ENCODE measurements around the gene RASGRF1. TPM values are rescaled to one million over a fixed set of nuclear protein-coding genes. Genes with fewer than 3 reads are reported as not detected.
A peak's percentile ranks its signal among the peaks of the same experiment; 100 is the strongest.

The RASGRF1 gene
- total and polyA plus RNA-seq, 7 donors = 0.14 to 1.2 (median 0.58) TPM; not detected in 1

DNA sequence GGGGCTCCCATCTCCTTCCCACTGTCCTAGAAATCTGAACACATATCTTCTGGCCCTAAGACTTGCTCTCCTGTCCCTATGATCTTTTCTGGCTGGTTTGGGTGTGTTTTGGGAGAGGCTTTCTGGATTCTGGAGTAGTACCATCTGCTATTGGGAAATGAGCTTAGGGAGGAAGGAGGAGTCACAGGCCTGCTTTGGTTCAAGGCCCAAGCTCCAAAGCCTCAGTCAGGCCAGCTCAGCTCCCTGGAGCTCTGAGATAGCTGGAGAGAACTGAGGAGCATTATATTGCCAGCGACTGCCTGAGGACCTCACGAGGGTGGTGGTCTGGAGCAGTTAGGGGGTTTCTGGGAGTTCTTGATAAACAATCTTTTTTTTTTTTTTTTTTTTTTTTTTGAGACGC lies 18.7 kb downstream of the RASGRF1 start:
- Histone ChIP-seq H3K27ac (no peak overlapping the region), H3K27me3 (no peaks in the 10 kb centered on the region), H3K4me1 (peaks cover 0 to 20% (median 13%) of the 10 kb centered on the region in 4 donors), H3K4me3 (no peak overlapping the region), H3K36me3 (no peaks in the 10 kb centered on the region), H3K9me3 (no peaks in the 10 kb centered on the region)
- intact Hi-C loops (cut with DNase I) = no loop called here
- peak in 2 of 4 donors; percentile 10 to 25 for TF ChIP-seq POLR2AphosphoS5 (IDR thresholded peaks at IDR 0.05)
- TF ChIP-seq, protein P1, sequence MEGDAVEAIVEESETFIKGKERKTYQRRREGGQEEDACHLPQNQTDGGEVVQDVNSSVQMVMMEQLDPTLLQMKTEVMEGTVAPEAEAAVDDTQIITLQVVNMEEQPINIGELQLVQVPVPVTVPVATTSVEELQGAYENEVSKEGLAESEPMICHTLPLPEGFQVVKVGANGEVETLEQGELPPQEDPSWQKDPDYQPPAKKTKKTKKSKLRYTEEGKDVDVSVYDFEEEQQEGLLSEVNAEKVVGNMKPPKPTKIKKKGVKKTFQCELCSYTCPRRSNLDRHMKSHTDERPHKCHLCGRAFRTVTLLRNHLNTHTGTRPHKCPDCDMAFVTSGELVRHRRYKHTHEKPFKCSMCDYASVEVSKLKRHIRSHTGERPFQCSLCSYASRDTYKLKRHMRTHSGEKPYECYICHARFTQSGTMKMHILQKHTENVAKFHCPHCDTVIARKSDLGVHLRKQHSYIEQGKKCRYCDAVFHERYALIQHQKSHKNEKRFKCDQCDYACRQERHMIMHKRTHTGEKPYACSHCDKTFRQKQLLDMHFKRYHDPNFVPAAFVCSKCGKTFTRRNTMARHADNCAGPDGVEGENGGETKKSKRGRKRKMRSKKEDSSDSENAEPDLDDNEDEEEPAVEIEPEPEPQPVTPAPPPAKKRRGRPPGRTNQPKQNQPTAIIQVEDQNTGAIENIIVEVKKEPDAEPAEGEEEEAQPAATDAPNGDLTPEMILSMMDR (IDR thresholded peaks at IDR 0.05) = no peak
- 82 to 85% methylated on average over 3 of the region's 3 CpGs for WGBS, 2 donors
- peak; percentile 73 for DNase-seq

DNA sequence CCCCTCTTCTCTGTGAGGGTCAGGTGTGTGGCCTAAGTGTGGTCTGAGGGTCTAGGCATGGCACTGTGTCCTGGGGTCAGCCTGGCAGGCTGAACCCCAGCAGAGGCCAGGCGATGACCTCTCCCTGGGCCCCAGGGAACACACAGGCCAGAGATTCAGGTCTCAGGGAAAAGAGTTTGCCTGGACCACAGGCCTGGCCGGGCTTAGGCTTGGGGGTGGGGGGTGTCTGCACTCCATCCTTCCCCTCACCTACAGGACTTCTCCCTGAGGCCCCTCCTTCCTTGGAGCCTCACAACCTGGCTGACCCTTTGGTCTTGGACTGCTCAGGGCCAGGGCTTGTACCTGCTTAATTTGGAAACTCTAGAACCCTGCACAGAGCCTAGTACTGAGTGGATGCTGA lies 21.8 kb downstream of the RASGRF1 start:
- peak overlapping the region in 1 of 4 donors; percentile 88 for H3K27ac ChIP-seq
- H3K4me1 ChIP-seq = peaks cover 0 to 41% (median 27%) of the 10 kb centered on the region in 4 donors
- H3K9me3 ChIP-seq = no peaks in the 10 kb centered on the region
- no peak for TF ChIP-seq POLR2A (IDR thresholded peaks at IDR 0.05)
- TF ChIP-seq, protein P1 (IDR thresholded peaks at IDR 0.05) = no peak
- no peak for TF ChIP-seq EP300 (IDR thresholded peaks at IDR 0.05)
- TF ChIP-seq POLR2AphosphoS5 (IDR thresholded peaks at IDR 0.05) = no peak
- no peaks in the 10 kb centered on the region for H3K36me3 ChIP-seq
- no peaks in the 10 kb centered on the region for H3K27me3 ChIP-seq
- WGBS, 2 donors = 84 to 85% methylated on average over 2 of the region's 2 CpGs
- DNase-seq = no peak
- H3K4me3 ChIP-seq = no peak overlapping the region
- intact Hi-C loops (cut with DNase I) = loop anchor here (5.0 kb wide), 1 partner anchor 151 kb away; no protein-coding TSS in a partner anchor

DNA sequence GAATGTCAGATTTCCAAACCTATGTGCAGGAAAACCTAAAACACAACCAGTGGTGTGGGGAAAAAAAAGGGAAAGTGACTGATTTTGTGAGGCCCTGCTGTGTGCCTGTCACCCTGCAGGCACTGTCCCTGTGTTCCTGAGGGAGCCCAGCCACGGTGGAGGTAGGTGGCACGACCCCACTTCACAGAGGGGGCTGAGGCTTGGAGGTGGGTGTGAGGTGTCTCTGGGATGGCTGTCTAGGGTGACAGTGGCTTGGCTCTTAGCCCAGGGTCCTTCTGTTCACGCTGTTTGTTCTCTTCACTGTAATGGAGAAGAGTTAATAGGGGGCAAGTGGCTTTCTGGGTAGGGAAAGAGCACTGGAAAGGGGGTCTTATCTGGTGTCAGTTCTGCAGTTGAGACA lies 22.6 kb downstream of the RASGRF1 start:
- TF ChIP-seq, protein P1 (IDR thresholded peaks at IDR 0.05) = no peak
- TF ChIP-seq POLR2A (IDR thresholded peaks at IDR 0.05) (no peak), POLR2AphosphoS5 (IDR thresholded peaks at IDR 0.05) (no peak), EP300 (IDR thresholded peaks at IDR 0.05) (no peak)
- Histone ChIP-seq H3K27me3 (no peaks in the 10 kb centered on the region), H3K9me3 (no peaks in the 10 kb centered on the region), H3K4me3 (no peak overlapping the region), H3K27ac (peak overlapping the region in 3 of 4 donors; percentile 86 to 88 (median 86)), H3K36me3 (no peaks in the 10 kb centered on the region), H3K4me1 (peaks cover 0 to 41% (median 27%) of the 10 kb centered on the region in 4 donors)
- intact Hi-C loops (cut with DNase I) = loop anchor here (5.0 kb wide), 1 partner anchor 151 kb away; no protein-coding TSS in a partner anchor
- 37 to 66% methylated on average over 3 of the region's 3 CpGs for WGBS, 2 donors
- DNase-seq = peak; percentile 63

DNA sequence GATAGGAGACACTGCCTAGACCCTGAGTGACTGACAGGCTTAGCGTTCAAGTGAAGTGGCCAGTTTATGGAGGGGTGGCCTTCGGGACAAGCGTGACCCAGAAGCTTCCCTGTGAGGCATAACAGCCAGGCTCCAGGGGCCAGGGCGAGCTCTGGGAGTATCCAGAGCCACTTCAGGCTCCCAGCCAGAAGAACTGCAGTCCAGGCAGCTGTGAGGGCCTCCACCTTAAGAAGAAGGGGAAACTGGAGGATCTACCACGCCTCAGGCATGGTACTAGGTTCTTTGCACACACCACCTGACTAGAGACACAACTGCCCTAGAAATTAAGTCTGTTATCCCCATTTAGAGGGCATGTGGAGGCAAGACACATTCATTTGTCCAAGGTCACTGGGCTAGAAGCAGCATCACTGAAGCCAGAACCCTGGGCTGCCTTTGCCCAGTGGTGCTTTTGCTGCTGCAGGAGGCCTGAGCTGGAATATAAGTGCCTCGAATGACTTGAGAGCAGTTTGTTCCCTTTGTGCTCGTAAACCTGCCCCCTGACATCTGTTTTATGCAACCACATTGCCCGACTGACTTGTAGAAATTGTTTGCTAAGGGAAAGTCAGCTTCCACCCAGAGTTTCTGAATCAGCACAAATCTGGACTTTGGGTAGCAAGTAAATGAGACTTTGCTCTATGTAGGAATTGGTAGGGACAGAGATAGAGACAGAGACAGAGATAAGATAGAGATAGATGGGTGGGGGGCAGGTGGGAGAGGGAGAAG lies 23.3 kb downstream of the RASGRF1 start:
- 49 to 64% methylated on average over 8 of the region's 8 CpGs for WGBS, 2 donors
- peak; percentile 88 for DNase-seq
- Histone ChIP-seq H3K9me3 (no peaks in the 10 kb centered on the region), H3K27ac (peak overlapping the region in 3 of 4 donors; percentile 86 to 88 (median 86)), H3K27me3 (no peaks in the 10 kb centered on the region), H3K36me3 (no peaks in the 10 kb centered on the region), H3K4me3 (no peak overlapping the region), H3K4me1 (peaks cover 0 to 41% (median 27%) of the 10 kb centered on the region in 4 donors)
- intact Hi-C loops (cut with DNase I) = loop anchor here (5.0 kb wide), 1 partner anchor 150 kb away; no protein-coding TSS in a partner anchor
- peak; percentile 61 to 91 (median 86) for TF ChIP-seq POLR2AphosphoS5 (IDR thresholded peaks at IDR 0.05)
- TF ChIP-seq EP300 (IDR thresholded peaks at IDR 0.05) = peak in 3 of 4 donors; percentile 64 to 87 (median 69)
- no peak for TF ChIP-seq POLR2A (IDR thresholded peaks at IDR 0.05)
- TF ChIP-seq, protein P1 (IDR thresholded peaks at IDR 0.05) = no peak
